GM12873 (cell line): Measurements from ENCODE around the gene APLP2.

Source experiments
- TF ChIP-seq, protein P1 (sequence below): IDR thresholded peaks from 2 replicates; pipeline ENCODE4 v1.5.1; 2012; ENCODE audit warnings: low read depth, mild to moderate bottlenecking, moderate library complexity, low read length, control low read depth; ENCODE audit not compliant: insufficient read depth; ENCODE audit errors: missing control alignments

The APLP2 gene

DNA sequence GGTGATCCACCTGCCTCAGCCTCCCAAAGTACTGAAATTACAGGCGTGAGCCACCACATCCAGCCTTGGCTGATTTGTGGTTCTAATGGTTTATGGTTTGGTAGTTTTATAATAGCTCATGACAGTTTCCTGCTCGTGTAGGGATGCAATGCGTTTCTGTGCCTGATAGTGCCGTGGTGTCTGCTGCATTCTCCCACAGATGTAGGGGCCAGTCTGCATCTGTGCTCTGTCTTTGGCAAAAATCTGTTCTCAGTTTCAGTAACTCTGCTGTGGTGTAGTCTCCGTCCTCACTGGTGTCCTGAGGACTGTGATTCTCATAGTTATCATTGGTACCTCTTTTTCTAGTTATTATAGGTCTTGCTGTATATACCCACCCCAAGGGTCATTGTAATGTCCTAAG, 106.2 kb downstream of the APLP2 start:
- TF ChIP-seq, protein P1, sequence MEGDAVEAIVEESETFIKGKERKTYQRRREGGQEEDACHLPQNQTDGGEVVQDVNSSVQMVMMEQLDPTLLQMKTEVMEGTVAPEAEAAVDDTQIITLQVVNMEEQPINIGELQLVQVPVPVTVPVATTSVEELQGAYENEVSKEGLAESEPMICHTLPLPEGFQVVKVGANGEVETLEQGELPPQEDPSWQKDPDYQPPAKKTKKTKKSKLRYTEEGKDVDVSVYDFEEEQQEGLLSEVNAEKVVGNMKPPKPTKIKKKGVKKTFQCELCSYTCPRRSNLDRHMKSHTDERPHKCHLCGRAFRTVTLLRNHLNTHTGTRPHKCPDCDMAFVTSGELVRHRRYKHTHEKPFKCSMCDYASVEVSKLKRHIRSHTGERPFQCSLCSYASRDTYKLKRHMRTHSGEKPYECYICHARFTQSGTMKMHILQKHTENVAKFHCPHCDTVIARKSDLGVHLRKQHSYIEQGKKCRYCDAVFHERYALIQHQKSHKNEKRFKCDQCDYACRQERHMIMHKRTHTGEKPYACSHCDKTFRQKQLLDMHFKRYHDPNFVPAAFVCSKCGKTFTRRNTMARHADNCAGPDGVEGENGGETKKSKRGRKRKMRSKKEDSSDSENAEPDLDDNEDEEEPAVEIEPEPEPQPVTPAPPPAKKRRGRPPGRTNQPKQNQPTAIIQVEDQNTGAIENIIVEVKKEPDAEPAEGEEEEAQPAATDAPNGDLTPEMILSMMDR: no peak

DNA sequence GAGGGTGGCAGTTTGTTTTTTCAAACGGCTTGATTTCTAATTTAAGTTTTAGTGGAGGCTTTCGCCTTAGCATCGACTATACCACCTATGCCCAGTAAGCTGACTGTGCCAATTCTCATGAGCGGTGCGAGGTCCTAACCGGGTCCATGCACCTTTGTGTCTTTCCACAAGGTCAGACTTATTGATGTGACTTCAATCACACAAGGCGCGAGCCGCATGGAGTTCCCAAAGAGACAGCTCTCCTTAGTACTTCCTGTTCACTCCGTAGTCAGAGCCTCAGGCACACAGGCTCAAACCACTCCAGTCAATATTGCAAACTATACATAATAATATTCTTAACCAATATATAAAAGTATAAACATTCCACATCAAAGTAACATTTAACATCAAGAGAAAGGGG, 108.1 kb downstream of the APLP2 start:
- TF ChIP-seq, protein P1: no peak

DNA sequence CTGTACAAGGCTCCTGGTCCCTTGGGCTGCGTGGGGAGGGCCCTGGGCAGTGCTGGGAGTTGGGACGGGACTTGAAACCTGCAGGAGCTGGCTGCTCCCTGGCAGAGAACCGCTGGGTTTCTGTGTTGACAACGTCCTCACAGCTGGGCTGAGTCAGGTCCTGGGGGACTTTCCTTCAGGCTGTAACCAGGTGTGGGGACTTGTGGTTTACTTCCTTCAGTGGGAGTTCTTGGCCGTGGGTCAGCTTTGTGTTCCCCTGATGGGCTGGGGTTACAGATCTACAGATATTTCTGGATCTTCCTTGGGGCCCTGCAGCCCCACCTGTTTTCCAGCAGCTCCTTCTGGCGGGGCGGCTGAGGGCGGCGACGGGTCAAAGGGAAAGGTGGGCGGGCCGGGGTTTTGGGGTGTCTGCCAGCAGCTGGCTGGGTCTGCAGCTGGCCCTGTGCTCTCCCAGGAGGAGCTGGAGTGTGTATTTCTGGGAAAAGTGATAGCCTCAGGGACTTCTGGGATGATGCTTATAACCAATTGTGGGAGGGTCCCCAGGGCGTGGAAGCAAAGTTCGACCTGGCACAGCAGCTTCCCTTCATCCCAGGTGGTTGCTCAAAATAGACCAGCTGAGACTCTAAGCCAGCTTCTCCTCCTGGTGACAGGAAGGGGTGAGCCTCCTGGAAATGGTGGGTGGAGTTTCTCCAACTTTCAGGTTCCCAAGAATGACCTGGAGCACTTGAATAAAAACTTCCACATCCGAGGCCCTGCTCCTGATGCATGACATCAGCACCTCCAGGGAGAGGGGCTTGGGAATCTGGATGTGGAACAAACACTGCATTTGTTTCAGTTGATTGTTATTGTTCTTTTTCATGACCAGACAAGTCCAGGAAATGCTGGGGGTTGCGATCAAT, 109.0 kb downstream of the APLP2 start:
- TF ChIP-seq, protein P1: no peak

DNA sequence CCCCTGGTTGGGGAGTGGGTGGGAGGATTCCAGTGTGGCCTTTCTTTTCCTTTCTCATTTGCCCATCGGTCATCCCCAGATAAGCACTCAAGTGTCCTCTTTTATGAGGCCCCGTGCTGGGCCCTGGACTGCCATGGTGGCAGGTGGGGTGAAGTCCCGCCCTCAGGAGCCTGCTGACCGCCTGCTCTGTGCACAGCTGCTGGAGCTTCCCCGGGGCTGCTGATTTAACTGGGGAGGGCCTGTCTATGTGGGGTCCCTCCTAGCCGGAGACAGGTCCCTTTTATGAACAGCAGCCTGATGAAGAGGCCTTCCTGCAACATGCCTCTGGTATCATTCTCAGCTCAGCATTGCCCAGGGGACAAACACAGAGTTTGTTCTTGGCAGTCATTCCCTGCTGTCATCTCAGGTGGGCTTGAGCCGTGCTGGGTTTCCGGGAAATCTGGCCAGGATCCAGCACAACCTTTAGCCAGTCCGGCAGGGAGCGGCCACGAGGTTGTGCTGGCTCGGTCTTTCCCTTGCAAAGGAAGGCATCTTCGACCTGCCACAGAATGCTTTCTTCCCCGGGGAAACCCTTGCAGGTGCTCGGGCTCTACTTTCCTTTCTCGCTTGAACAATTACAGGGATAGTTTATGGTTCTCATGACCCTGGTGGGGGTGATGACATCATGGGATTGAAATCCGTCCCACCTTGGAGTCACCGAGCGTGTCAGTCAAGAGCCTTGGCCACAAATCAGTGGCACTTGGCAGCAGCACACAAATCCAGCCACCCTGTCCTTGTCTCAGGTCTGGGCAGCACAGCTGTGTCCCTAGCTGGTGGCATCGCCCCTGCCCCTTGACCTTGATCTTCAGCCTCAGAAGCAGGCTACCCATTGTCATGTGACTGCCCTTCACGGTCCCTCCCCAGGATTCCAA, 110.0 kb downstream of the APLP2 start:
- TF ChIP-seq, protein P1: no peak

DNA sequence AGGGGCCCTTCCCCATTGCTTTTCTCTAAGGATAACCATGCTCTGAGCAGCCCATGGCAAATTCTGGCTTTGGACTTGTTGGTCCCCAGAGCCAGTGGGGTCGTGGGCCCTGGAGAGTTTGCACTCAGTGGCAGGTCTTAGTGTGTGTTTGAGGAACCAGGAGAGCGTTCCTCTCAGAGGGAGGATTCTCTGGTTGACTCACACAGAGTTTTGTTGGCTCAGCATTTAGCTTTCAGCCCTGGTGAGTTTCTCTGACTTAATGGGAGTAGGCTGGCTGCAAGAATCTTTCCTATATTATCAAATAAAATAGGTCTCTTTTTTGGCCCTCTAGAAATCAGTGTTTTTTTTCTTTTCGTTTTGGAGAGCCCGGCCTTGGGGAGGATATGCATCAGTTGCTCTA, 110.8 kb downstream of the APLP2 start:
- TF ChIP-seq, protein P1: no peak

DNA sequence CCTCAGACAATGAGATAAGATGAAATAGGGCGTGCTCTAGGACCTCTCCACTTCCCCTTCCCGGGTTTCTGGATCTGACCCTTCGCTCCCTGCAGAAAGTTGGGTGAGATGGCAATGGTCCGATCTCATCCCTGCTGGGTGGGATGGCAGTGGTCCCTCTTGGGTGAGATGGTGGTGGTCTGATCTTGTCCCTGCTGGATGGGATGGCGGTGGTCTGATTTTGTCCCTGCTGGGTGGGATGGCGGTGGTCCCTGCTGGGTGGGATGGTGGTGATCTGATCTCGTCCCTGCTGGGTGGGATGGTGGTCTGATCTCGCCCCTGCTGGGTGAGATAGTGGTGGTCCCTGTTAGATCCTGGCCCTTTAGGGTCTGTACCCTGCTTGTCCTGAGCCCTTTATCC, 111.2 kb downstream of the APLP2 start:
- TF ChIP-seq, protein P1: no peak
